ENCODE results near the gene UGT1A4. TPM values are rescaled to one million over a fixed set of nuclear protein-coding genes. Genes with fewer than 3 reads are reported as not detected.

The UGT1A4 gene
- total and polyA plus RNA-seq, 9 of the 15 experiments (the other 6 are each of a cell fraction or from before 2014, with no cell fraction given) = not detected

- TF ChIP-seq NCOA1 (IDR thresholded peaks at IDR 0.05; ENCODE audit: low read depth) (no peak), ZNF280B (CRISPR knock-in tag; IDR thresholded peaks at IDR 0.05) (no peak), ZNF384 (IDR thresholded peaks at IDR 0.05; ENCODE audit: low read depth, low read length) (no peak), AFF4 (CRISPR knock-in tag; IDR thresholded peaks at IDR 0.05) (no peak), MEIS2 (IDR thresholded peaks at IDR 0.05; ENCODE audit: partially characterized antibody) (no peak)
Measured at GRCh38 chr2:233817995-233818638, 99.6 kb downstream of the UGT1A4 start (continued).

All from K562 (cell line).